Stomach smooth muscle (tissue), 2 donors: ENCODE measurements around the gene ANKRD13C.

Experiments used
- H3K27ac ChIP-seq: one replicate; pipeline ENCODE4 v1.7.0; 2013; ENCODE audit warnings: mild to moderate bottlenecking, low read length, inconsistent platforms
- H3K27me3 ChIP-seq, 2 donors: one replicate each; pipeline ENCODE4 v1.7.0; 2013; ENCODE audit warnings: low read length in 2 of 2; ENCODE audit not compliant: insufficient read depth in 2 of 2, control insufficient read depth in 1 of 2
- H3K36me3 ChIP-seq, 2 donors: one replicate each; pipeline ENCODE4 v1.7.0; 2013; ENCODE audit warnings: low read length in 2 of 2; ENCODE audit not compliant: control insufficient read depth in 2 of 2, insufficient read depth in 2 of 2
- H3K4me1 ChIP-seq: one replicate; pipeline ENCODE4 v1.7.0; 2013; ENCODE audit warnings: low read length; ENCODE audit not compliant: control insufficient read depth, insufficient read depth
- H3K4me3 ChIP-seq, 2 donors: one replicate each; pipeline ENCODE4 v1.7.0; 2013; ENCODE audit warnings: low read length in 2 of 2
- H3K9ac ChIP-seq, 2 donors: one replicate each; pipeline ENCODE4 v1.7.0; 2013; ENCODE audit warnings: low read length in 2 of 2, mild to moderate bottlenecking in 1 of 2
- H3K9me3 ChIP-seq, 2 donors: one replicate each; pipeline ENCODE4 v1.7.0; 2013; ENCODE audit warnings: low read length in 2 of 2; ENCODE audit not compliant: control insufficient read depth in 2 of 2
- donor health status: healthy.
- donor health status: Pancreatic carcinoma.

The ANKRD13C gene

GRCh38 chr1:70295749-70296148, 58.8 kb downstream of the ANKRD13C start:
- Histone ChIP-seq H3K9ac (no peak overlapping the region), H3K27ac (no peak overlapping the region), H3K4me3 (no peak overlapping the region), H3K27me3 (no peaks in the 10 kb centered on the region), H3K9me3 (no peaks in the 10 kb centered on the region), H3K36me3 (peaks cover 3 to 31% of the 10 kb centered on the region in 2 donors), H3K4me1 (no peaks in the 10 kb centered on the region)

- Histone ChIP-seq H3K36me3 (peaks cover 3 to 26% of the 10 kb centered on the region in 2 donors), H3K9me3 (no peaks in the 10 kb centered on the region), H3K27me3 (no peaks in the 10 kb centered on the region), H3K4me1 (no peaks in the 10 kb centered on the region), H3K4me3 (no peak overlapping the region), H3K27ac (no peak overlapping the region), H3K9ac (no peak overlapping the region)
Observed at GRCh38 chr1:70293186-70293843, 61.2 kb downstream of the ANKRD13C start.

GRCh38 chr1:70290218-70290617, 64.3 kb downstream of the ANKRD13C start:
- Histone ChIP-seq H3K27me3 (no peaks in the 10 kb centered on the region), H3K36me3 (peaks cover 3 to 22% of the 10 kb centered on the region in 2 donors), H3K4me1 (no peaks in the 10 kb centered on the region), H3K9ac (no peak overlapping the region), H3K9me3 (no peaks in the 10 kb centered on the region), H3K27ac (no peak overlapping the region), H3K4me3 (no peak overlapping the region)

GRCh38 chr1:70288166-70288565, 66.4 kb downstream of the ANKRD13C start:
- no peaks in the 10 kb centered on the region for H3K9me3 ChIP-seq
- H3K36me3 ChIP-seq, result peaks cover under 1 to 7% of the 10 kb centered on the region in 2 donors
- no peaks in the 10 kb centered on the region for H3K4me1 ChIP-seq
- no peaks in the 10 kb centered on the region for H3K27me3 ChIP-seq
- H3K27ac ChIP-seq, result no peak overlapping the region
- H3K4me3 ChIP-seq, result no peak overlapping the region
- no peak overlapping the region for H3K9ac ChIP-seq

GRCh38 chr1:70286453-70286852, 68.1 kb downstream of the ANKRD13C start:
- Histone ChIP-seq H3K9me3 (no peaks in the 10 kb centered on the region), H3K4me1 (no peaks in the 10 kb centered on the region), H3K4me3 (no peak overlapping the region), H3K27me3 (no peaks in the 10 kb centered on the region), H3K36me3 (peaks cover 0 to 9% of the 10 kb centered on the region in 2 donors), H3K27ac (no peak overlapping the region), H3K9ac (no peak overlapping the region)

GRCh38 chr1:70284366-70284765, 70.2 kb downstream of the ANKRD13C start:
- peaks cover 0 to 13% of the 10 kb centered on the region in 2 donors for H3K36me3 ChIP-seq
- no peaks in the 10 kb centered on the region for H3K27me3 ChIP-seq
- no peak overlapping the region for H3K27ac ChIP-seq
- no peak overlapping the region for H3K9ac ChIP-seq
- no peaks in the 10 kb centered on the region for H3K9me3 ChIP-seq
- H3K4me1 ChIP-seq, result no peaks in the 10 kb centered on the region
- no peak overlapping the region for H3K4me3 ChIP-seq

- Histone ChIP-seq H3K27ac (no peak overlapping the region), H3K27me3 (no peaks in the 10 kb centered on the region), H3K4me1 (no peaks in the 10 kb centered on the region), H3K9me3 (no peaks in the 10 kb centered on the region), H3K36me3 (peaks cover 0 to 13% of the 10 kb centered on the region in 2 donors), H3K4me3 (no peak overlapping the region), H3K9ac (no peak overlapping the region)
Observed at GRCh38 chr1:70278710-70279109, 75.8 kb downstream of the ANKRD13C start.

GRCh38 chr1:70277875-70278274, 76.6 kb downstream of the ANKRD13C start:
- H3K36me3 ChIP-seq, result peaks cover 2 to 13% of the 10 kb centered on the region in 2 donors
- no peaks in the 10 kb centered on the region for H3K9me3 ChIP-seq
- no peak overlapping the region for H3K9ac ChIP-seq
- H3K27me3 ChIP-seq, result no peaks in the 10 kb centered on the region
- H3K27ac ChIP-seq, result no peak overlapping the region
- H3K4me3 ChIP-seq, result no peak overlapping the region
- no peaks in the 10 kb centered on the region for H3K4me1 ChIP-seq

GRCh38 chr1:70265946-70266345, 88.6 kb downstream of the ANKRD13C start:
- no peak overlapping the region for H3K27ac ChIP-seq
- H3K4me1 ChIP-seq, result no peaks in the 10 kb centered on the region
- H3K9me3 ChIP-seq, result peaks cover 0 to 2% of the 10 kb centered on the region in 2 donors
- peaks cover 10 to 12% of the 10 kb centered on the region in 2 donors for H3K36me3 ChIP-seq
- no peaks in the 10 kb centered on the region for H3K27me3 ChIP-seq
- no peak overlapping the region for H3K9ac ChIP-seq
- no peak overlapping the region for H3K4me3 ChIP-seq

GRCh38 chr1:70264839-70265238, 89.7 kb downstream of the ANKRD13C start:
- Histone ChIP-seq H3K9me3 (peaks cover 0 to 2% of the 10 kb centered on the region in 2 donors), H3K9ac (no peak overlapping the region), H3K4me3 (no peak overlapping the region), H3K27ac (no peak overlapping the region), H3K4me1 (no peaks in the 10 kb centered on the region), H3K27me3 (no peaks in the 10 kb centered on the region), H3K36me3 (peaks cover 7 to 12% of the 10 kb centered on the region in 2 donors)

GRCh38 chr1:70256664-70257063, 97.9 kb downstream of the ANKRD13C start:
- peaks cover 0 to 5% of the 10 kb centered on the region in 2 donors for H3K36me3 ChIP-seq
- H3K27me3 ChIP-seq, result no peaks in the 10 kb centered on the region
- no peak overlapping the region for H3K27ac ChIP-seq
- H3K9me3 ChIP-seq, result no peaks in the 10 kb centered on the region
- no peaks in the 10 kb centered on the region for H3K4me1 ChIP-seq
- H3K9ac ChIP-seq, result no peak overlapping the region
- no peak overlapping the region for H3K4me3 ChIP-seq
